ENCODE measurements around the gene FAM53A.

The FAM53A gene

DNA sequence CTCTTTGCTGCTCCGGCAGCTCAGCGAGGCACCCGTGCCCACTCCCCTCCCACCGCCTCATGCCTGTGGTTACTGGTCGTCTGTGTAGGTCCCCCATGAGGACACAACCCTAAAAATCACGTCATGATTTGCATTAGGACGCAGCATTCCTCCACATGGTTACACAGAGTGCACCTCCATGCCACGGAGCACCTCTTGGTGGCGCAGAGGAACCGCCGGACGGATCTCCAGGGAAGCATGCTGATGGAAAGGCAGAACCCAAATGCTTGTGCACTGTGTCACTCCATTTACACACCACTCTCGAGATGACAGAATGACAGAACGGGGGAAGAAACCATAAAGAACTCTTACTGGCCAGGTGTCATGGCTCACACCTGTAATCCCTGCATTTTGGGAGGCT lies 22.4 kb downstream of the FAM53A start:
- no peaks in the 10 kb centered on the region for H3K36me3 Mint-ChIP-seq (ENCODE audit: low read depth)
- no peak overlapping the region for H3K27ac Mint-ChIP-seq
- H3K27me3 Mint-ChIP-seq (ENCODE audit: low read depth): no peaks in the 10 kb centered on the region
- H3K4me3 Mint-ChIP-seq: no peak overlapping the region
- TF ChIP-seq CTCF (IDR thresholded peaks at IDR 0.05; ENCODE audit: unreplicated experiment in 3 of 3): no peak
- no peaks in the 10 kb centered on the region for H3K4me1 Mint-ChIP-seq
- H3K9me3 Mint-ChIP-seq: no peaks in the 10 kb centered on the region

DNA sequence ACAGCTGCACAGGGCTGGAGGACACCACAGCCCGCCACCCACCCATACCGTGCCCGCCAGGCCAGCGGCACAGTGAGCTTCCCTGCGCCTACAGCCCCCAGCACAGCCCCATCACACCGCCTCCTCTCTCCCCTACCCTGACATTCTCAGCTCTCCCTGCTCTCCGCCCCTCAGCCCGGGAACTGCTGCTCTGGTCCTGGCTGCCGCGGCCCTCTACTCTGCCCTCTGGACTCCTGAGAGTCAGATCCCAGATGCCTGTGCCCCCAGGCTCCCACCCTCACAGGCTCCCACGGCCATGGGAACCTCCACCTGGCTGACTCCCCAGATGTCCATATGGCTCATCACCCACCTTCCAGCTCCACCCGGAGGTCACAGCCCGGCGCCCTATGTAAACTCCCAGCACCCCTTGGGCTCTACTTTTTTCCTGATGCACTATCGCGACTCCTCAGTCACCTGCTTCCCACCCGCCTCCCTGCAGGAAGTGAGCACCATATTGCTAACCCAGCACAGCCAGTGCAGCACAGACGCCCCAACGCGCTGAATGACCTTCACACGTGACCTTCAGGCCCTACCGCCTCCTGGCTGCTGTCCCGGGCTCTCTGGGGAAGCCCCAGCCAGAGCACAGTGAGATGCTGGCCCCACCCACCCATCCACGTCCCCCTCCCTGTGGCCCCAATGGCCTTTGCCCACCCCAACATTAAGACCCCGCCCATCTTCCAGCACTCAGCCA lies 23.0 kb downstream of the FAM53A start:
- no peaks in the 10 kb centered on the region for H3K4me1 Mint-ChIP-seq
- H3K4me3 Mint-ChIP-seq: no peak overlapping the region
- H3K9me3 Mint-ChIP-seq: no peaks in the 10 kb centered on the region
- H3K27ac Mint-ChIP-seq: no peak overlapping the region
- TF ChIP-seq CTCF (IDR thresholded peaks at IDR 0.05; ENCODE audit: unreplicated experiment in 3 of 3): no peak
- H3K27me3 Mint-ChIP-seq (ENCODE audit: low read depth): no peaks in the 10 kb centered on the region
- no peaks in the 10 kb centered on the region for H3K36me3 Mint-ChIP-seq (ENCODE audit: low read depth)

DNA sequence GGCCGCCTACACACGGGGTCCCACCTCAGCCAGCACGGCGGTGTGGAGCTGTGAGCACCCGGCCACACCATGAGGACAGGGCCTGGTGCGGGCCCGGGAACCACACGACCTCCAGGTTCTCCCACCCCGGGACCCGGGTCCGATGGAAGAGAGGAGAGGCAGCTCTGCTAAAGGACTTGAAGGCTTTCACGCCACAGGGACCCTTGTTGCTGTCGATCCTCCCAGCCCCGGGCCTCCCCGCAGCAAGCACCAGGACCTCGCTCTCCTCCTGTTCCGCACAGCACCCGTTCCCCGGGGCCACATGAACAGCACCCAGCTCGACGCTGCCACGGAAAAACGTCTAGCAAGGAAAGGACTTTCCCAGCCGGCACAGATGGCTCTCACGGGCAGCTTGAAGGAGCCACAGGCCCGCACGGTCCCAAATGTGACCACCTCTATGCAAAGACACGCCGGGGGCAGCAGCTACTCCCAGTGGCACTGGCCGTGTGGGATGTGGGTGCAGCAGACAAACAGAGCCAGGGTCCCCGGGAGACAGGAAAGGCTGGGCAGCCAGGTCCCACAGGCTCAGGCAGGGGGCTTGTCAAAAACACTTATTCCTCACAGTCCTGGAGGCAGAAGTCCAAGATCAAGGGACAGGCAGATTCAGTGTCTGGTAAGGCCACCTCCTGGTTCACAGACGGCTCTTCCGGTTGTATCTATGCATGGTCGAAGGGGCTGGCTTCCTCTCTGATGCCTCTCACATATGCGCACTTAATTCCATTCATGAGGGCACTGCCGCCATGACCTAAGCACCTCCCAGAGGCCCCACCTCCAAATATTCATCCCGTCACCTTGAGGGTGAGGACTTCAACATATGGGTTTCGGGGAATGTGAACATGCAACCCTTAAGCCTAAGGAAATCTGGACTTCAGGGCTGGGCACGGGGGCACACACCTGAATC lies 24.7 kb downstream of the FAM53A start:
- Mint-ChIP-seq H3K27ac (no peak overlapping the region), H3K36me3 (ENCODE audit: low read depth) (no peaks in the 10 kb centered on the region), H3K9me3 (no peaks in the 10 kb centered on the region), H3K4me3 (no peak overlapping the region), H3K4me1 (peaks cover under 1% of the 10 kb centered on the region), H3K27me3 (ENCODE audit: low read depth) (no peaks in the 10 kb centered on the region)
- TF ChIP-seq CTCF (IDR thresholded peaks at IDR 0.05; ENCODE audit: unreplicated experiment in 3 of 3): no peak

- H3K27me3 Mint-ChIP-seq (ENCODE audit: low read depth): no peaks in the 10 kb centered on the region
- H3K27ac Mint-ChIP-seq: no peak overlapping the region
- no peaks in the 10 kb centered on the region for H3K36me3 Mint-ChIP-seq (ENCODE audit: low read depth)
- H3K4me1 Mint-ChIP-seq: peaks cover 4% of the 10 kb centered on the region
- no peaks in the 10 kb centered on the region for H3K9me3 Mint-ChIP-seq
- no peak overlapping the region for H3K4me3 Mint-ChIP-seq
- no peak for TF ChIP-seq CTCF (IDR thresholded peaks at IDR 0.05; ENCODE audit: unreplicated experiment in 3 of 3)
These were observed 25.5 kb downstream of the FAM53A start for GRCh38 chr4:1658581-1658980.

DNA sequence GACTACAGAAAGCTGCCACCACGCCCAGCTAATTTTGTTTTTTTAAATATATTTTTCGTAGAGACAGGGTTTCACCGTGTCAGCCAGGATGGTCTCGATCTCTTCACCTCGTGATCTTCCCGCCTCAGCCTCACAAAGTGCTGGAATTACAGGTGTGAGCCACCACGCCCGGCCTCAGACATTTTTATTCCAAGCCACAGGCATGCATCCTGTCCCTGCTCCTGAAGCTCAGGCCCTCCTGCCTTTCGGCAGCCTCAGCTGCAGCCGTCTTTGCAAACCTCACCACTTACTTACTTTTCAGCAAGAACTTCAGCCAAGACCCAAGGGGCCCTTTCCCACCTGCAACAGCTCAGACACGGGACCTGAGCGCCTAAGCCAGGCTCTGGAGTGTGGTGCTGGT lies 26.0 kb downstream of the FAM53A start:
- no peak overlapping the region for H3K4me3 Mint-ChIP-seq
- H3K27ac Mint-ChIP-seq: no peak overlapping the region
- TF ChIP-seq CTCF (IDR thresholded peaks at IDR 0.05; ENCODE audit: unreplicated experiment in 3 of 3): no peak
- no peaks in the 10 kb centered on the region for H3K27me3 Mint-ChIP-seq (ENCODE audit: low read depth)
- peaks cover 4% of the 10 kb centered on the region for H3K4me1 Mint-ChIP-seq
- H3K36me3 Mint-ChIP-seq (ENCODE audit: low read depth): no peaks in the 10 kb centered on the region
- no peaks in the 10 kb centered on the region for H3K9me3 Mint-ChIP-seq
